ENCODE measurements around the gene EEF1AKMT1.

- TF ChIP-seq CTCF (conservative IDR thresholded peaks at IDR 0.05) (no peak), EZH2 (IDR thresholded peaks at IDR 0.05; ENCODE audit: low read depth) (no peak)
These were observed 91.7 kb downstream of the EEF1AKMT1 start for GRCh38 chr13:20682061-20682460.
